ENCODE data around the gene KCNN3.

The KCNN3 gene

DNA sequence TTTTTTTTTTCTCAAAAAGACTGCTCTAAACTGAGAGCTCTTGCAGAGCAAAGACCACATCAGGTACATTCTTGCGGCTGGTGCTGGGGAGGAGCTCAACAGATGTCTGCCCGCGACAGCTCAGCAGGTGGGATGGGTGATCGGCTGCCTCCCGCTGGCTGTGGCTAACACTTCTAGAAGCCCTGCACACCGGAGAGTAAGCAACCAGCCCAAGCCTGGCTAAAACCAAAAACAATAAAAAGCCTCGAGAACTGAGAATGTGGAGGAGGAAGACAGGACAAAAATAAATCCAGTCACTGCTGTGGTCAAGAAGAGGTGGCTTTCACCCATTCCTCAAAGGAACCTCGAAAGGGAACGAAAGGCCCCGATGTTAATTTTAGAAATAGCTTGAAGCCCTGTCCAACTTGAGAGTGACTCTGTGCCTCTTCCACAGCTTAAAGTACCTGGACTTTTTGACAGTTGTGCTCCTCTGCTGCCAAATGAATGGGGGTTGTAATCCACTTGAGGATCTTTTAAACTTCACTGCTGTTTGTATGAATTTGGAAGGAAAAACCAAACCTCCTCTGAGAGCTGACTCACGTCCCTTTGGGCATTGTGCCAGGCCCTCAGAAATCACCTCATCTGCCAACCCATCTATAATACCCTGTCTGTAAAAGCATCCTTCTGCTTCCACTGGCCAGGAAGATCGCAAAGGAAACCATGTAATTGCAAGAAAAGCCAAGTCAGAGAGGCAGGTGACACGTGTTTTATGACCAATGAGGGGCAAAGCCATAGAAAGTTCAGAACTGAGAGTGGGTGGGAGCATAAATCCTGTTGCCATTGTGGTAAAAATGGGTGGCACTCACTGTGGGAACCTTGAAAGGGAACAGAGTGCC, 78.6 kb downstream of the KCNN3 start:
- DNase-seq = no peak

DNA sequence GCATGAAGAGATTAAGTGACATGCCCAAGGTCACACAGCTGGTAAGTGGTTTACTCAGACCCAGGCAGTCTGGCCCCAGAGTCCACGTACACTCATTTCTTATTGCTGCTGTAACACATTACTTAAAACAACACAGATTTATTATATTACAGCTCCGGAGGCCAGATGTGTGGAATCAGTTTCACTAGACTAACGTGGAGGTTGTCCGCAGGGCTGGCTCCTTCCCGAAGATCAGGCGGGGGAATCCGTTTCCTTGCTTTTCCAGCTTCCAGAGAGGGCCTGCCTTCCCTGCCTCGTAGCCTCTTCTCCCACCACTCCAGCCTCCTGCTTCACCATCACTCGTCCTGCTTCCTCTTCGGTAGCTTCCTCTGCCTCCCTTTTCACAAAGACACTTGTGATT, 81.2 kb downstream of the KCNN3 start:
- peak; percentile 42 for DNase-seq

DNA sequence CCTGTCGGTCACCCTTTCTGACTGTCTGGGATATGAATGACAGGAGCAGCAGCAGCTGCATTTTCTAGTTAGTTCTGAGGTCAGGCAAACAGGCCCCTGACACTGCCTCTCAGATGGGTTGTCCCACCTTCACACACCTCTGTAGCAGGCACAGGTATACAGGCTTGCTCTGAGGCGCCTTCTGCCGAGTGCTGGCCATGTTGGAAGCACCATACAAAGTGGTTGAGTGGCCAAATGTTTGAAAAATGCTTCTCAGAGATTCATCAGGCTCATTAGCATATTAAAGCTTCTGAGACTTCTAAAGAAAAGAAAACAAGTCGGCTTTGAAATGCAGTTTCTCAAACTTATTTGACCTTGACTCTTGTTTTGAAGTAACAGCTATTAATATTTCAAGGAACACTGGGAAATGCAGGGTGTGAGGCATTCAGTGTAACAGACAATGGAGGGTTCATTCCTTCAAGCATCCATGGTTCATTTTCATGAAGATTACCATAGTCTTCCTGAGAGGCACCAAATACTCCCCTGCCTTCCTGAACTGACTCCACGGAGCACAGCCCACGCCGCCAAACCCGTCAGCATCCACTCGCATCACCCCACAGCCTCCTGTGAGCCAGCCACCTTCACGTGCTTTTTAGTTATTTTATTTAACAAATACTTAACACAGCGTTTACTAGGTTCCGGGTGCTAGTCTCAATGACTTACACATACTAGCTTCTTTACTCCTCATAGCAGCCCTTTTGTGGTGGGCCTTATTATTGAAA, 81.8 kb downstream of the KCNN3 start:
- DNase-seq = no peak

DNA sequence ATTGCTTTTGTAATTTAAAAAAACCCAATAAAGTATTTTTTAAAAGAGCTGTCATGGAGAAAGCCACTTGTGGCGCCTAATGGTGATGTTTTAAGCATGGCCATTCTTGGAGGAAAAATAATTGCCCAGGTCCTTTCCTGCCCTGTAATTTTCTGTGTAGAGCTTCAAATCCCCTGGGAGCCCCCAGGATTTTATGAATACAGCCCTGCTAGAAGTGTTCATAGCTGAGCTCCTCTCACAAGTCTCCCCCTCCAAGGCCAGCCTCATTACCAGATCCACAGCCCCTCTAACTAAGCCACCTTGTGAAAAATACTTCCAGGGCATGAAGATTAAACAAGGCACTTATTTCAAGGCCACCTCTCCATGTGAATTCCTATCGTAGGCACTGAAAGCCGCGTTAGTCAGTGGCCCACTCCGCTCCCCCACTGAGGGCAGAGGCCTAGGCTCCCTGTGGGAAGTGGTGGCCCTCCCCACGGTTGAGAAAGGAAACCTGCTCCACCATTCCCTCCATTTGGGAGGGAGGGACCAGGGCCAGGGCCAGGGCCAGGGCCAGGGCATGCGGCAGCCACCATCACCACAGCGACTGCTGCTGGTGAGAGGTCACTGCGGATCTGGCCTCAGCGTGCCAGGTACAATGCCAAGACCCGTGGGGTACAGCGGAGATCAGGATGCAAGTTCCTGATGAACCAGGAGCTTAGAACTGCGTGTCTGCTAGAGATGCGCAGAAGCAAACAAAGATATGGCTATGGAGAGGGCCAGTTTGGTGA, 83.1 kb downstream of the KCNN3 start:
- no peak for DNase-seq

DNA sequence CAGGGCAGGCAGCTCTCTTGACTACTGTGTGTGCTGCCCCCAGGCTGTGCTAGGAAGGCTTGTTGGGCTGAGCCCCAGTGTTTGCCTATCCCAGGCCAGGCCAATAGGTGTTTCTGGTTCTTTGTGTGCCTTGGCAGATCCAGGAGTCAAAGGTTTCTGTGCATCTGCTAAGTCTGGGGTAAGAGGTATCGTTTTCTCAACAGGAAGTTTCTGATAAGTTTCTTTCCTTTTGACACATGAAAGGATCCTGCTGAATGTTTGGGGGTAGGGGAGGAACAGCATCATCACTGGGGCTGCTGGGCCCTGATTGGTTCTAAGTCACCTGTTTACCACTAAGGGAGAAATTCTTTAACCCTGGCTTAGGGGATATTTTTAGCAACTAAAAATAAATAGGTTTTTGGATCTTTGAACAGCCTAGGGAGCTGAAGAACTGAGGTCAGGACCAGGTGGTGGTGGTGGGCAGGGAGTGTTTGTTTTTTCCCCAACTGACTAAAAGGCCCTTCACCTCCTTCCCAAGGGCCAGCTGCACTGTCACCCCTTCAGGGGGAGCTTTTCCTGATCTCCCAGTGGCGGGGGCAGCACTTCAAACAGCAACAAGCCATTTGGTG, 85.1 kb downstream of the KCNN3 start:
- no peak for DNase-seq

DNA sequence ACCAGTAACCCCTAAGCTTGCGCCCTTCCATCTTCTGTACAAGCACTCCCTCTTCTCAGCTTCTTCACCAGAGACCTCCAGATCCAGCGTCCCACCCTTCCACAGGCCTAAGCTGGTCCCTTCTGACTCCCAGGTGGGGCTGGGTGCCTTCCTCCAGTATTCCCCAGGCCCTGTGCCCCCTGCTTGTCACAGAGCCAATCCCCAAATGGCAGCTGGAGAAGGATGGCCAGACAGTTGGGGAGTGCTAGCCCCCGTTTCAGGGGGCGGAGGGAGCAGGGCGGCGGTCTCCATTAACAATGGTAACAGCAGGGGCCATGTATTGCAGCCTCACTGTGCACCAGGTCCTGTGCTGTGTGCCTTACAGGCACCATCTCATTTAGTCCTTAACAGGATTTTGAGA, 85.7 kb downstream of the KCNN3 start:
- no peak for DNase-seq

DNA sequence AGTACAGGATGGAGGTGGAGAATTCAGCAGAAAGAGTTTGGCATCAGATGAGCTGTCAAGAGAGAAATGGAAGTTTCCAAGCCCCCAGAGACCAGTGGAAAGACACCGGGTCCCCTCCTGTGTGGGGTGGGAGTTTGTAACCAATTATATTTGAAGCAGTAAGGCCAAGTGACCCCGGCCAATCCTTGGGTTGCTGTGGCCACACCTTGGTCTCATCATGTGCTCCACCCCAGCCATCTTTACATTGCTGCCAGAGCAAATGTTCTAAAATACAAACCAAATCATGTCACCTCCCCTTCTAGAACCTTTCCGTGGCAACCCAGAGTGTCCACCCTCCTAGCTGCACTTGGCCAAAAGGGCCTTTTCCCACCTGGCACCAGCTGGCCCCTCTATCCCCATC, 86.1 kb downstream of the KCNN3 start:
- no peak for DNase-seq

DNA sequence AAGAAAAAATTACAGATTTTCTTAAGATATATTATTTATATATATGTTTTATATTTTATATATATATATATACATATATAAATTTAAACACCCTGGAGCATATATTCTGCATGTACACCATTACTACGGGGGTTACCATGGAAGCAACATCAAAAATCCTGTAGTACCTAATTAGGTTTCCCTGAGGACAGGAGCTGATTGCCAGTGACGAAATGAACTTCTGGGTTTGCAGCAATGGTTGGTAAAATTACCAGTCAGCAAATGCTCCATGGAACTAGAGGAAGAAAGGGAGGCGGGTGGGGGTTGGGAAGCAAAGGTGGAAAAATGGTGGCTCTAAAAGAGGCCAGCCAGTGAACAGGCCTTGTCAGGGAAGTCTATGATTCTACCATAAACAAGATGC, 89.5 kb downstream of the KCNN3 start:
- no peak for DNase-seq

DNA sequence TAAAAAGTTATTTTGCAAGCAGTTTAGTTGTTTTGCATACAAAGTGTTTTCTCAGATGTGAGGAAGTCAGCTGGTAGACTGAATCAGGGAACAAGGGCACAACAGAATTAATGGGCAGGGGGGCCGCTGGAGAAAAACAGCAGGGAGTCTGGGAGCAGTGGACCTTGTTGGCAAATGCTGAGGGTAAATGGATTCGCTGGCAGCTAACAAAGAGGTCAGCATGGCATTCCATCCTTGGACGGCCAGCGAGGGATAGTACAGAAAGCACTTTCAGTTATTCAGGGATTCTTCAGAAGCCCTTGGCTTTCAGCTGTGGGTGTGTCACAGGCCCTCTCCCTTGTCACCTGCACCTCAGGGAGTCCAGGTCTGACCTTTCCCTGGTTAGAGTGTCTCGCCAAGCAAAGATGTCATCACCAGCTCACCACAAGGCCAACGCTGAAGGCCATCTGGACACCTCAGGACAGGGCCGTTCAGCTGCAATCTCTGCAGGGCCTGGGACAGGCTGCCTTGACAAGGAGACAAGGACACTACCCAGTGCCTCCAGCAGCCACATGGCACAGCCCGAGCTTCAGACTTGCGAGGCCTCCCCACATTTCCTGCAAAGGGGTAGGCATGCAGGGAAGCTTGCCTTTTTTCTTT, 90.4 kb downstream of the KCNN3 start:
- no peak for DNase-seq

DNA sequence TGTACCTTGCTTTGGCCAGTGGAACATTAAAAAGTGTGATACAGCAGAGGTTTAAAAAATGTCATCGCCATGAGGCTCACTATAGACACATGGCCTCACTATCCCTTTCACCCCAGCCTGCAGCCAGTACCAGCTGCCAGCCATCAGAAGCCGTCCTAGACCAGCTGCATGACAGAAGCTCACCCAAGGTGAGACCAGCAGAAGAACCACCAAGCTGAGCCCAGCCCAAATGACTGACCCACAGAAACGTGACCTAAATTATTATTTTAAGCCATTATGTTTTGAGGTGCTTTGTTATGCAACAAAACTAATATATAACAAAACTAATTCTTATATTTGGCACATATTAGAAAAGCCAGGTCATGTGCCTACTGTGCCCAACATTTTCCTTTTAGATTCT, 91.1 kb downstream of the KCNN3 start:
- no peak for DNase-seq

DNA sequence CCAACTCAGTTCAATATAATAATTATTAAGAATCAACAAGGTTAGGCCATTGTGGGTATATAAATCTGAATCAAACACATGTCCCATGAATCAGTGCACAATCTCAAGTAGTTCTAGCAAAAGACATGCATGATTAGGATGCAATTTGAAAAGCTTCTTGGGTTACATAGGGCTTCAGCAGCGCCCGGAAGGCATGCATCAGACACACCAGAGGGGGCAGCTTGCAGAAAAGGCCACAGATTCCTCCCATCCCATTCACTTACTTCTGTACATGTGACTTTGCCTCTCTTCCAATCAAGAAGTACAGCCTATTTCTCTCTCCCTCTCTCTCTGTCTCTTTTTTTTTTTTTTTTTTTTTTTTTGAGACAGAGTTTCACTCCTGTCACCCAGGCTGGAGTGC, 91.8 kb downstream of the KCNN3 start:
- DNase-seq = no peak

DNA sequence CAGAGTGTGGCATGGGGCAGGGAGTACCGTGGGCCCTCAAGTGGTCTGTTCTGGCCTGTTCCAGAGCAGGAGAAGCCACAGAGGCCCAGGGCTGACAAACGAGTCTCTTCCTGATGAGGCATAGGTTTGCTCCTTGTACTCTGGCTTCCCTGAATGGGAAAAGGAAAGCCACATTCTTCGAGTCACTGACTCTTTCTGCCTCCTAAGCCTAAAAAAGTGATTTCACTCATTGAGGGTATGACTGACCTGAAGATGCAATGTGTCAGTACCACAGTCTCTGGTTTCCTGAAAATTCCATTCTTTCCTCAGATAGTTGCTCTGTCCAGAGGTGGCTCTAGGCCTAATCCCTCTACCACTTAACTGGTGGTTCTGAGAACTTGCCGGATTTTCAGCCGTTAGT, 92.3 kb downstream of the KCNN3 start:
- no peak for DNase-seq

DNA sequence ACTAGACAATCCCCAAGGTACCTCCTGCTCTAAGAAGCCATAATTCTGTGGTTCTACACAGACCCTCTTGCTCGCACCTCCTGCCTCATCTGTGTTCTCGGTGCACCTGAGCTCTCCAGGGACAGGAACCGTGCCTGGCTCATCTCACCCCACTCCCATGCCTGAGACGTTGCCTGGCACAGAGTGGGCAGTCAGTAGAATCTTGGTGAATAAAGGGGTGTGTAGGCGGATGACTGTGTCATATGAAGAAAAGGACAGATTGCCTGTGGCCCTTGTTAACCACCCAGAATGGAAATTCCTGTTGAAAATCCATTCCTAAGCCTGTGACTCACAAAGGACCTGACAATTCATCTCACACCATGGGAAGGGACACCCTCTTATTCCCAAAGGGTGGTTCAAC, 92.9 kb downstream of the KCNN3 start:
- DNase-seq = no peak

DNA sequence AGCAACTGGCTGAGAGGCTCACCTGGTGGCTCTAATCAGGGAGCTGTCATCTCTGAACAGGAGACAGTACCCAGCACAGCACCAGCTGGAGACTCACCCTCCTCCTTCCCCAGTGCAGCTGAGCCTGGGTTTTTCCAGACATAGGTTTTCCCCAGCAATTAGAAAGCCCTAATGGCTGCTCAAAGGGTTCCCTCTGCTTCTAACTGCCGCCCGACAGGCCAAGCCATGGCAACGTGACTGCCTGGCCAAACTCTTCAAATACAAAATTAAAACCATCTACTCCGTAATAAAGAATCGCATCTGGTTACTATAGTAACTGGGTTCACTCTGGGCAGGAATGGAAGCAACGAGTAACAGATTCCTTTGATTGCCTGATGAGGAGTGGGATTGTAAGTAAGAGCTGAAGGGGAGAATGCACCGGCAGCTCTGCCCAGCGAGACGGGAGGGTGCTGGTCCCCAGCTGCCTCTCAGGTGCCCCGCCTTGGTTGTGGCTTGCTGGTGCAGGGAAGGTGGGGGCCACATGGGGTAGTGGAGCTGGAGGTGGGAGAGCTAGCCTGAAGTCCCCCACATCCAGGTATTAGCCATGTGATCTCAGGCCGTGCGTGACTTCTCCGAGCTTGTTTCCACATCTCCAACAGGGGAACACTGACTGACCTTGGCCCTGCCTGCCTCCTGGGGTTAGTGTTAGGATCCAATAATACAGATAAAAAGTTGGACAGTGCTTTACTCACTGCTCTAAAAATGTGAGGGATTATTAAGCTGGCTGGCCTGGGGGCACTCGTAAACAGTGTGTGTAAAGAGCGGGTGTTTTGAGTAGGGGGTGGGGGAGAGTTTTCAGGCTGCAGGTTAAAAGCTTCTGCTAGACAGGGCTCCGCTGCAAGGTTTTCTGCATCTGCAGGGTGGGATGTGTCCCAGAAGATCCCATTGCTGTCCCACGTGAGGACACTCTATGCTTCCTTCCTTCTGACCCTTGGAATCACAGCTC, 94.2 kb downstream of the KCNN3 start:
- peak; percentile 58 for DNase-seq

DNA sequence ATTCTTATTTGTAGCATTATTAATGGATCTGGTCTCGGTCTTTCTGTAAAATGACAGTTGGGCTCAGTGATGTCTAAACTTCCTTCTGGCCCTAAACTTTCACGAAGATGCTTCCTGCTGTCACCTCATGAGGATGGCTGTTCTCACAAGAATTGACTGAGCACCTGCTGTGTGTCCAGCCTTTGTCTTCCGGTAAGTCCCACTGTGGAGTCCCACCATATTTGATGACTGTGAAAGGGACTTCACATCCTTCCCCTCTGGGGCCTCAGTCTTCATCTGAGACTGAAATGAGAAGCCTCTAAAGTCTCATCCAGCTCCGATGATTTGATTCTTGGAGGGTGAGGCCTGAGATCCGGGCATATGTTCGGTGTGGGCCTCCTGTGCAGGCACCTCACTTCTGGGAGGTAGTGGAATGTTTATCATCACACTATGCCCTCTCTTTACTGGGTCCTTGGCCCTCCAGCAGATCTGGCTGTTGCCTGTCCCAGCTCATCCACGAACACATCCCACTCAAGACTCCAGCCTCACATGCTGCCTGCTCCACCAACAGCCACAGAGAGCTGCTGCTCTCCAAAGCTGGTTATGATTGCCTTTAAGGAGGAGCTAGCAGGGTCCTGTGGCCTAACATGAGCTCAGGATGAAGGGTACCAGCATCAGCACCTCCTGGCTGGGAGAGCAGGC, 95.8 kb downstream of the KCNN3 start:
- no peak for DNase-seq

DNA sequence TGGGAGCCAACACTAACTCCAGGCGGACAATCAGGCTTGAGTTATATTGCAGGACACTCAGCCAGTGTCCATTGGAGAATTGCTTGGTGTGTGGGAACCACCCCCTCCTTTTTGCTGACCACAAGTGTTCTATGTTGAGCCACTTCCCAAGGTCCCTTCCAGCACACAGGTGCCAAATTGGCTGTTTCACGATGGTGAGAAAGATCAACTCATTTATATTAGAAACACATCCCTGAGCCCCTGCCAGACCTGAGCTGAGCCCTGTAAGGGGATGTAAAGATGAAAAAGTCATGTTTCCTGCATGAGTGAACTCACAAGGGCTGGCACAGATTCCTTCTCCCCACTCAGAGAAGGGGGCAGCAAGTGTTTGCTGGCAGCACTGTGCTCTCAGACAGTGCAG, 96.5 kb downstream of the KCNN3 start:
- no peak for DNase-seq

DNA sequence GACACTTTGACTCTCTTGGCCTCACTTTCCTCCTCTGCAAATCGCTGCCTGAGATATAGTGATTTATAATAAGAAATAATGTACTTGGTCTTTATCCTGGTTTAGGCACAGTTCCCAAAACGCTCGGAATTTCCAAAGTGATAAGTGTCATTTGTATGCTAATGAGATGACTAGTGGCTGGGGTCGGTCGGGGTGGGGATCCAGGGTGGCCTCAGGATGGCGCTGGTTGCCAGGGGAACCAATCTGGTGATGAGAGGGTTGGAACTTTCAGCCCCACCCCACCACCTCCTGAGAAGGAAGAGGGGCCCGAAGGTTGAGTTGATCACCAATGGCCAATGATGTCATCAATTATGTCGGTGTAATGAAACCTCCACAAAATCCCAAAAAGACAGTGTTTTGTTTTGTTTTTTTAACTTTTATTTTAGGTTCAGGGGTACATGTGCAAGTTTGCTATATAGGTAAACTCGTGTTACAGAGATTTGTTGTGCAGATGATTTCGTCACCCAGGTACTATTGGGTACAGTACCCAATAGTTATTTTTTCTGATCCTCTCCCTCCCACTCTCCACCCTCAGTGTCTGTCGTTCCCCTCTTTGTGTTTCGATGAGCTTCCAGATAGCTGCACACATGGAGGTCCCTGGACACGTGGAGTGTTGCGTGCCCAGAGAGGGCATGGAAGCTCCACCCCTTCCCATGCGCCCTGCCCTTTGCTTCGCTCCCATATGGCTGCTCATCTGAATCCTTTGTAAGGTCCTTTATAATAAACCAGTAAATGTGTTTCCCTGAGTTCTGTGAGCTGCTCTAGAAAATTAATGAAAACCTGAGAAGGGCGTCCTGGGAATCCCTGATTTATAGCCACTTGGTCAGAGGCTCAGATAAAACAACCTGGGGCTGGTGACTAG, 97.2 kb downstream of the KCNN3 start:
- no peak for DNase-seq

DNA sequence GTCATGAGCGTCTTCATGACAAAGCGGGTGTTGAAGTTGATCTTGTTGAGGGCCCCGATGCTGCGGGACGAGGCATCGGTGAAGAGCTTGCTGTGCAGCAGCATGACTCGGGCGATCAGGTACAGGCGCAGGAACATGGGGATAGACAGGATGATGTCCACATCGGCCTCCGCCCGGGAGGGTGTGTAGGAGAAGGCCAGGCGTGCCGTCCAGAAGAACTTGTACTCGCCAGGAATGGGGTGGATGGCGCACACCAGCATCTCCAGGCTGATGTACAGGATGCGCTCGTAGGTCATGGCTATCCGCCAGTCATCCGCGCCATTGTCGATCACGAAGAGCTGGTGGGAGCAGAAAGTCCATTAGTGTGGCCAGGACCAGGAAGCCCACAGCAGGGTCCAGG, 98.0 kb downstream of the KCNN3 start:
- DNase-seq = no peak

DNA sequence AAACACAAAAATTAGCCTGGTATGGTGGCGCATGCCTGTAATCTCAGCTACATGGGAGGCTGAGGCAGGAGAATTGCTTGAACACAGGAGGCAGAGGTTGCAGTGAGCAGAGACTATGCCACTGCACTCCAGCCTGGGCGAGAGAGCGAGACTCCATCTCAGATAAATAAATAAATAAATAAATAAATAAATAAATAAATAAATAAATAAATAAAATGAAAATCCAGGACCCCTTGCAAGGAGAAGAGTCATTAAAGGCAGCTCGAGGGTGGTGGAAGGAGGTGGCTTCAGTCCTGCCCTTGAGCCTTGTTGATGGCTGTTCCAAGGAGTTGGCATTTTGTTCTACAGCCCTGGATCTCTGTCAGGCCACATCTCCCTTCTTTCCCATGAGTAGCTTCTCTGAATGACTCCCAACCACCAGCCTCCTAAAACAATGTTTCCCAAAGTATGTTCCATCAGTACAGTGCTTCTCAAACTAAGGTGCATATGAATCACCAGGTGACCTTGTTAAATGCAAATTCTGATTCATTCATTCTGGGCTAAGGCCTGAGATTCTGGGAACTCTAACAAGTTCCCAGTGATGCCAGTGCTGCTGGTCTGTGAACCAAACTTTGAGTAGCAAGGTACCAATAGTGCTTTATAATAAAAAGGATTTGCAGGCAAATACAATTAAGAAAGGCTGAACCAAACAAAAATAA, 99.0 kb downstream of the KCNN3 start:
- DNase-seq = no peak

Data from eye (tissue), 1 donor.